ENCODE measurements around the gene CHD5. TPM values are rescaled to one million over a fixed set of nuclear protein-coding genes. Genes with fewer than 3 reads are reported as not detected.

Gene CHD5
- total RNA-seq, 1 donor from 2014 or later, result 4.9 TPM

DNA sequence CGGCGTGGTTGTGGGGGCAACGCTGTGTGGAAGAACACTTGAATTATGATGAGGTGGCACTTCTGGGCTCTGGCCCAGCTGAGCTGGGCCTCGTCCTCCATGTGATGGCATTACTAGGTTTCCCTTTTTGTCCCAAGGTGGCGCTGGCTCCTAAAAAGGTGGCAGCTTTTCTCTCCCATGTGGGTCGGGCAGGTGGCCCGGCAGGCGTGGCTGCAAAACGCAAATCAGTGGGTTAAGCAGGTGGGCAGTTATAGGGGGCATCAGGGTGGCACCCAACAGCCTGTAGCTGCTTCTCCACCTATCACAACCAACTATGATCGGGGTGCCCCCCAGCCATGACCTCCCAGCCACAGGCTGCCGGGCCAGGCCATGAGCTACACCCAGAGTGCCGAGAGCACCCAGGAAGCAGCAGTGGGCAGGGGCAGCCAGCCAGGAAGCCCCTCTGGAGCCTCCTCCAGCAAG, 74.9 kb downstream of the CHD5 start:
- no peak overlapping the region for H3K4me3 Mint-ChIP-seq
- H3K9me3 Mint-ChIP-seq, result no peaks in the 10 kb centered on the region
- H3K27me3 Mint-ChIP-seq (ENCODE audit: low read depth), result peaks cover 21% of the 10 kb centered on the region
- no peaks in the 10 kb centered on the region for H3K4me1 Mint-ChIP-seq
- no peak overlapping the region for H3K27ac Mint-ChIP-seq
- no peak for DNase-seq (ENCODE audit: low spot score in 2 of 2, unreplicated experiment in 2 of 2)
- TF ChIP-seq, protein P1, sequence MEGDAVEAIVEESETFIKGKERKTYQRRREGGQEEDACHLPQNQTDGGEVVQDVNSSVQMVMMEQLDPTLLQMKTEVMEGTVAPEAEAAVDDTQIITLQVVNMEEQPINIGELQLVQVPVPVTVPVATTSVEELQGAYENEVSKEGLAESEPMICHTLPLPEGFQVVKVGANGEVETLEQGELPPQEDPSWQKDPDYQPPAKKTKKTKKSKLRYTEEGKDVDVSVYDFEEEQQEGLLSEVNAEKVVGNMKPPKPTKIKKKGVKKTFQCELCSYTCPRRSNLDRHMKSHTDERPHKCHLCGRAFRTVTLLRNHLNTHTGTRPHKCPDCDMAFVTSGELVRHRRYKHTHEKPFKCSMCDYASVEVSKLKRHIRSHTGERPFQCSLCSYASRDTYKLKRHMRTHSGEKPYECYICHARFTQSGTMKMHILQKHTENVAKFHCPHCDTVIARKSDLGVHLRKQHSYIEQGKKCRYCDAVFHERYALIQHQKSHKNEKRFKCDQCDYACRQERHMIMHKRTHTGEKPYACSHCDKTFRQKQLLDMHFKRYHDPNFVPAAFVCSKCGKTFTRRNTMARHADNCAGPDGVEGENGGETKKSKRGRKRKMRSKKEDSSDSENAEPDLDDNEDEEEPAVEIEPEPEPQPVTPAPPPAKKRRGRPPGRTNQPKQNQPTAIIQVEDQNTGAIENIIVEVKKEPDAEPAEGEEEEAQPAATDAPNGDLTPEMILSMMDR (IDR thresholded peaks at IDR 0.05; ENCODE audit: unreplicated experiment), result no peak
- H3K36me3 Mint-ChIP-seq, result no peaks in the 10 kb centered on the region

DNA sequence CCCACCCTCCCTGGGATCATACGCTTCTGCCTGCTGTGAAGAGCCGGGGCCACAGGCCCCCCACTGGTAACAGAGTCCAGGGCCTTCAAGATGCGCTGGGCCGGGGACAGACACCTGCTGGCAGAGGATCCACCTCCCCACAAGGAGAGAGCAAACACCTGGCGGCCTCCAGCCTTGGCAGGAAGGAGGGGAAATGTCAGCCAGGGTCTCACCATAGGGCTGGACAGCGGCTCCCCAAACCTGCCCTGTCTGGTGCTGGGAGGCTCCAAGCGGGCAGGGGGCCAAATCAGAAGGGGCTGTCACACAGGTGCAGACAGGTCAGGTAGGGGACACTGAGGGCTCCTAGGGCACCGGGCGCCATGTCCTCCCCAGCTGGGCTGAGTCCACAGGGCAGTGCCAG, 75.5 kb downstream of the CHD5 start:
- H3K9me3 Mint-ChIP-seq, result no peaks in the 10 kb centered on the region
- DNase-seq (ENCODE audit: low spot score in 2 of 2, unreplicated experiment in 2 of 2), result no peak
- peaks cover 20% of the 10 kb centered on the region for H3K27me3 Mint-ChIP-seq (ENCODE audit: low read depth)
- no peak overlapping the region for H3K4me3 Mint-ChIP-seq
- TF ChIP-seq, protein P1 (IDR thresholded peaks at IDR 0.05; ENCODE audit: unreplicated experiment), result no peak
- no peaks in the 10 kb centered on the region for H3K36me3 Mint-ChIP-seq
- no peak overlapping the region for H3K27ac Mint-ChIP-seq
- H3K4me1 Mint-ChIP-seq, result no peaks in the 10 kb centered on the region

DNA sequence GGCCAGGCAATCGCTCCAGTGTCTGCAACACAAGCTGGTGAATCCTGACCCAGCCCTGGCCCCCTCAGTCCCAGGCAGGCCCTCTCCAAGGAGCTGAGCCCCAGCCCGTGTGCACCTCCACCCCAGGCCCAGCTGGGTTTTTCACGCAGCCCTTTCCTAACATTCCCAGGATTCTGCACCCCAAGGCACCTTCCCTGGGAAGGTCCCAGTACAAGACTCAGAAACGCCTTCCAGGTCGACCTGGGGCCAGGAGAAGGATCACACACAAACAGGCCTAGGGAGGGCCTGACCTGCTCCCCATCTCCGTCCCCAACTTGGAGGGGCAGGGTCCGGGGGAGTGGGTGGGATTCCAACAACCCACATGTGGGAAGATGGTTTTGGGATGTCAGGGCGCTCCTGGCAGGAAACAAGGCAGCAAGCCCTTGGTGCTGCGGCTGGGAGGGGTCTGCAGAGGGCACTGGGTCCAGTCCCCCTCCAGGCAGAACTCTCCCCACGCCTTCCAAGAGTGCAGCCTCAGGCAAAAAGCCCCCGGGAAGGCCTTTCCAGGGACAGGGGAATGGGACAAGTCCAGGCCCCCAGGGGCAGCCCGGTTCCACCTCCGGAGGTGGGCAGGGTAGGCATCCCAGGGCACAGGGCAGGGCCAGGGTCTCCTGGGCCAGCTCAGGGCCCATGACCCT, 76.1 kb downstream of the CHD5 start:
- H3K9me3 Mint-ChIP-seq, result no peaks in the 10 kb centered on the region
- TF ChIP-seq, protein P1 (IDR thresholded peaks at IDR 0.05; ENCODE audit: unreplicated experiment), result no peak
- no peak overlapping the region for H3K27ac Mint-ChIP-seq
- DNase-seq (ENCODE audit: low spot score in 2 of 2, unreplicated experiment in 2 of 2), result no peak
- no peaks in the 10 kb centered on the region for H3K36me3 Mint-ChIP-seq
- no peaks in the 10 kb centered on the region for H3K4me1 Mint-ChIP-seq
- no peak overlapping the region for H3K4me3 Mint-ChIP-seq
- peaks cover 15% of the 10 kb centered on the region for H3K27me3 Mint-ChIP-seq (ENCODE audit: low read depth)

DNA sequence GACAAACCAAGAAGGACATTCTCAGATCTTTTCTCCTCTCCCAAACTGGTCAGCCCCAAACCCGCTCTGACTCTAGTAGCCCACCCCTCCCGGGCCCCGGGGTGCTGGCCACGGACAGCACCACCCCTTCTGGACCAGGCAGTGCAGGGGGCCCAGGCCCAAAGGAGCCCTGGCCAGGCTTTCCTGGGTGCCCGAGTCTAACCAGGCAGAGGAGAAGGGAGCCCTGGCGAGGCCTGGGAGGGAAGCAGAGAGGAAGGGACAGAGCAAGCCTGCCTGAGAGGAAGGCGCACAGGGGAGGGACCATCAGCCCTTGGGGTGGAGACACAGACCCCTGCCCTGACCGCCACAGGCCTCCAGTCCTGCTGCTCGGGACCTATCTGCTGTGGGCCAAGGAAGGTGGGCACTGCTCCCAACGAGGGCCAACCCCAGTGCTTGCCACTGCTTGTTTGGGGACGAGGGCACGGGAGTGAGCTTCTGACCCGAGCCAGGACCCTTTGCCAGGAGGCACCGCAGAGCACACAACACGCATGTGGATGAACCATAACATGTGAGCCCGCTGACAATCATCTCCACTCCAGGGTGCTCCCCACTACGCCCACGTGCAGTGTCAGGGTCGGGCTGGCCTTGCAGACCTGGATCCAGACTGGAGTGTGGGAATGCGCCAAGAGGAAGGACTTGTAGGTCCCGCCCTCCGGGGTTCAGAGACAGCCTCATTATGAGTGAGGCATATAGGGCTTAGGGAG, 76.8 kb downstream of the CHD5 start:
- H3K27ac Mint-ChIP-seq, result no peak overlapping the region
- no peak for DNase-seq (ENCODE audit: low spot score in 2 of 2, unreplicated experiment in 2 of 2)

DNA sequence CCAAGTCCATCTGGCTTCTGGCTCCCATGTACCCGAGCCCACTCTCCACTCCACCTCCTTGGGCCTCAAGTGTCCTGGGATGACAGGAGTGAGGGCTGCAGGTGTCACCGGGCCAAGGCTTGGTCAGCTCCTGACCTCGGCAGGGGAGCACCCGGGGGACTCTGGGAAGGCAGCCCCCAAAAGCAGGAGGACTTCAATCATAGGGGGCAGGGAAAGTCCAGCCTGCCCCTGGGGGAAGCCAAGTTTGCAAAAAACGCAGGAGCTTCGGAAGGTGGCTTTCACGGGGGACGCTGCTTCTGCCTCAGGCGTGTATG, 77.6 kb downstream of the CHD5 start:
- no peaks in the 10 kb centered on the region for H3K4me1 Mint-ChIP-seq
- TF ChIP-seq, protein P1 (IDR thresholded peaks at IDR 0.05; ENCODE audit: unreplicated experiment), result no peak
- peaks cover 8% of the 10 kb centered on the region for H3K27me3 Mint-ChIP-seq (ENCODE audit: low read depth)
- DNase-seq (ENCODE audit: low spot score in 2 of 2, unreplicated experiment in 2 of 2), result no peak
- no peak overlapping the region for H3K27ac Mint-ChIP-seq
- no peak overlapping the region for H3K4me3 Mint-ChIP-seq
- no peaks in the 10 kb centered on the region for H3K36me3 Mint-ChIP-seq
- no peaks in the 10 kb centered on the region for H3K9me3 Mint-ChIP-seq

More for the DNA sequence above, 76.8 kb downstream of the CHD5 start:
- Mint-ChIP-seq H3K36me3 (no peaks in the 10 kb centered on the region), H3K9me3 (no peaks in the 10 kb centered on the region), H3K4me3 (no peak overlapping the region), H3K27me3 (ENCODE audit: low read depth) (peaks cover 9% of the 10 kb centered on the region), H3K4me1 (no peaks in the 10 kb centered on the region)
- TF ChIP-seq, protein P1 (IDR thresholded peaks at IDR 0.05; ENCODE audit: unreplicated experiment), result no peak

Data from mesothelial cell of epicardium (in vitro differentiated cells).